Measurements from ENCODE around the gene GTF2IRD1. TPM values are rescaled to one million over a fixed set of nuclear protein-coding genes. Genes with fewer than 3 reads are reported as not detected.
"Not testable (repeated sequence)": the region's sequence is repeated elsewhere in the genome, so short reads cannot be mapped to it uniquely, and the experiment has no call there.

Gene GTF2IRD1
- total and polyA plus RNA-seq, 8 donors: 7.1 to 15.9 (median 9.9) TPM

DNA sequence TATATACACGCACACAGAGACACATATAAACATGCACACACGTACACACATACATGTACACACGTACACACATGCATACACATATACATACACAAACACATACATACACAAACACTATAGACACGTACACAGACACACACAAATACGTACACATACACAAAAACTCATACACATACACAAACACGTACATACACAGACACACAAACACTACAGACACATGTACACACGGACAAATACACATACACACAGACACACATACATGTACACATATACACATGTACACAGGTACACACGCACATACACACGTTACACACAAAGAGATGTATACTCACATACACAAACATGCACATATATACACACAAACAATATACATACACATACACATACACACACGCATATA lies 35.2 kb upstream of the GTF2IRD1 start:
- no peaks in the 10 kb centered on the region for H3K4me1 ChIP-seq
- intact Hi-C loops (cut with DNase I): loop anchor here in 1 of 3 donors (10.0 kb wide), 1 partner anchor 146 kb away; no protein-coding TSS in a partner anchor
- DNase-seq (no peak), ATAC-seq (no peak), FAIRE-seq (no peak)
- no peak overlapping the region for H3K27ac ChIP-seq
- 63 to 73% methylated on average over 10 of the region's 10 CpGs for whole genome bisulfite sequencing, 2 donors
- no peak overlapping the region for H3K4me3 ChIP-seq
- no peaks in the 10 kb centered on the region for H3K27me3 ChIP-seq
- no peaks in the 10 kb centered on the region for H3K9me3 ChIP-seq
- TF ChIP-seq CTCF (IDR thresholded peaks at IDR 0.05): no peak
- H3K36me3 ChIP-seq: no peaks in the 10 kb centered on the region

- not testable (repeated sequence) for H3K27me3 ChIP-seq, ATAC-seq, H3K9me3 ChIP-seq, H3K4me1 ChIP-seq, H3K4me3 ChIP-seq, H3K27ac ChIP-seq, H3K36me3 ChIP-seq, FAIRE-seq, DNase-seq
- 50 to 58% methylated on average over 4 of the region's 4 CpGs for WGBS, 2 donors
- intact Hi-C loops (cut with DNase I): loop anchor here in 1 of 3 donors (10.0 kb wide), 1 partner anchor 146 kb away; no protein-coding TSS in a partner anchor
These were observed 34.5 kb upstream of the GTF2IRD1 start for GRCh38 chr7:74419232-74419631.

DNA sequence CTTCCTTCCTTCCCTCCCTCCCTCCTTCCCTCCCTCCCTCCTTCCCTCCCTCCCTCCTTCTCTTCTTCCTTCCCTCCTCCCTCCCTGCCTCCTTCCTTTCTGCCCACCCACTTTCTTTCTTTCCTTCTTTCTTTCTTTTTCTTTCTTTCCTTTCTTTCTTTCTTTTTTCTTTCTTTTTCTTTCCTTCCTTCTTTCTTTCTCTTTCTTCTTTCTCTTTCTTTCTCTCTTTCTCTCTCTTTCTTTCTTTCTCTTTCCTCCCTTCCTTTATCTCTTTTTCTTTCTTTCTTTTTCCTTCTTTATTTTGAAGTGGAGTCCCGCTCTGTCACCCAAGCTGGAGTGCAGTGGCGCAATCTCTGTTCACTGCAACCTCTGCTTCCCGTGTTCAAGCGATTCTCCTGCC lies 33.7 kb upstream of the GTF2IRD1 start:
- Histone ChIP-seq H3K27ac (no peak overlapping the region), H3K27me3 (no peaks in the 10 kb centered on the region), H3K9me3 (no peaks in the 10 kb centered on the region), H3K4me1 (no peaks in the 10 kb centered on the region), H3K36me3 (no peaks in the 10 kb centered on the region), H3K4me3 (no peak overlapping the region)
- no peak for DNase-seq
- ATAC-seq: no peak
- no peak for TF ChIP-seq CTCF (IDR thresholded peaks at IDR 0.05)
- intact Hi-C loops (cut with DNase I): no loop called here
- WGBS, 2 donors: 89 to 93% methylated on average over 4 of the region's 4 CpGs
- no peak for FAIRE-seq

- DNase-seq (no peak), ATAC-seq (no peak), FAIRE-seq (no peak)
- Histone ChIP-seq H3K4me1 (no peaks in the 10 kb centered on the region), H3K27me3 (no peaks in the 10 kb centered on the region), H3K9me3 (no peaks in the 10 kb centered on the region), H3K27ac (no peak overlapping the region), H3K36me3 (no peaks in the 10 kb centered on the region), H3K4me3 (no peak overlapping the region)
- TF ChIP-seq CTCF (IDR thresholded peaks at IDR 0.05): no peak
- intact Hi-C loops (cut with DNase I): no loop called here
- 83 to 88% methylated on average over 10 of the region's 10 CpGs for WGBS, 2 donors
These were observed 29.3 kb upstream of the GTF2IRD1 start for GRCh38 chr7:74424291-74424880.

DNA sequence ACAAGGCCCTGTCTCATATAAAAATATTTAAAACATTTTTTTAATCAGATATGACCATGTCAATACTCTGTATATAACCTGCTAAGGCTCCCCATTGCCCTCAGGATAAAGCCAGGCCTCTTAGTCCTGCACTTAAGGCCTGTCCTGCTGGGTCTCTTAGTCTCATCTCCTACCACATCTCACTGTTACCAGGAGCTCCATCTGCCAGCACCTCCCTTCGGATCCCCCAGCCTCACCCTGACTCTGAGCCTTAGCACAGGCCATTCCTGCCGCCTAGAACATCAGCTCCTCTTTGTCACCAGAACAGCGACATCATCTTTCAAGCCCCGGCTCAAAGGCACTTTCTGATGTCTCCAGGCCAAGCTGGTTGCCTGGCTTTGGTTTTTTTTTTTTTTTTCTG lies 25.7 kb upstream of the GTF2IRD1 start:
- FAIRE-seq: no peak
- no peak for TF ChIP-seq CTCF (IDR thresholded peaks at IDR 0.05)
- Histone ChIP-seq H3K4me1 (no peaks in the 10 kb centered on the region), H3K27me3 (no peaks in the 10 kb centered on the region), H3K9me3 (no peaks in the 10 kb centered on the region), H3K27ac (no peak overlapping the region), H3K36me3 (no peaks in the 10 kb centered on the region), H3K4me3 (no peak overlapping the region)
- DNase-seq: no peak
- no peak for ATAC-seq
- intact Hi-C loops (cut with DNase I): loop anchor here in 1 of 3 donors (5.0 kb wide), 1 partner anchor 119 kb away; no protein-coding TSS in a partner anchor
- WGBS, 2 donors: 91 to 94% methylated on average over 4 of the region's 4 CpGs
